T-helper 1 cell (primary cell): ENCODE data around the gene PTPRZ1.
A peak's percentile ranks its signal among the peaks of the same experiment; 100 is the strongest.

ENCODE experiments used
- DNase-seq, 5 donors: peaks; one replicate each; pipeline ENCODE4 v3.0.0-alpha.2; 2012 to 2020

The PTPRZ1 gene

GRCh38 chr7:122059542-122059941 lies 186.6 kb downstream of the PTPRZ1 start:
- DNase-seq, result no peak

- DNase-seq, result no peak
Observed at GRCh38 chr7:122063146-122063545, 190.2 kb downstream of the PTPRZ1 start.

GRCh38 chr7:122064971-122065370 lies 192.0 kb downstream of the PTPRZ1 start:
- DNase-seq, result no peak

- no peak for DNase-seq
Observed at GRCh38 chr7:122067077-122067476, 194.1 kb downstream of the PTPRZ1 start.

GRCh38 chr7:122068046-122068445 lies 195.1 kb downstream of the PTPRZ1 start:
- DNase-seq, result no peak

- no peak for DNase-seq
Observed at GRCh38 chr7:122068999-122069398, 196.0 kb downstream of the PTPRZ1 start.

- no peak for DNase-seq
Observed at GRCh38 chr7:122070062-122070461, 197.1 kb downstream of the PTPRZ1 start.

- no peak for DNase-seq
Observed at GRCh38 chr7:122070834-122071233, 197.9 kb downstream of the PTPRZ1 start.

- DNase-seq, result no peak
Observed at GRCh38 chr7:122072272-122072671, 199.3 kb downstream of the PTPRZ1 start.

GRCh38 chr7:122072924-122073599 lies 200.1 kb downstream of the PTPRZ1 start:
- DNase-seq, result no peak

- DNase-seq, result no peak
Observed at GRCh38 chr7:122073635-122074034, 200.7 kb downstream of the PTPRZ1 start.

- DNase-seq, result no peak
Observed at GRCh38 chr7:122082160-122082559, 209.2 kb downstream of the PTPRZ1 start.

GRCh38 chr7:122082670-122083069 lies 209.7 kb downstream of the PTPRZ1 start:
- DNase-seq, result no peak

- peak in 2 of 5 donors; percentile 33 to 48 for DNase-seq
Observed at GRCh38 chr7:122092964-122093797, 220.2 kb downstream of the PTPRZ1 start.

GRCh38 chr7:122094549-122094948 lies 221.6 kb downstream of the PTPRZ1 start:
- no peak for DNase-seq

- no peak for DNase-seq
Observed at GRCh38 chr7:122095642-122096041, 222.7 kb downstream of the PTPRZ1 start.

GRCh38 chr7:122100021-122100420 lies 227.1 kb downstream of the PTPRZ1 start:
- DNase-seq, result no peak

- DNase-seq, result no peak
Observed at GRCh38 chr7:122103064-122103463, 230.1 kb downstream of the PTPRZ1 start.
